Tibial artery (tissue), 4 donors: ENCODE measurements around the gene PITHD1.
"Not testable (repeated sequence)": the region's sequence is repeated elsewhere in the genome, so short reads cannot be mapped to it uniquely, and the experiment has no call there.

Source experiments
- DNase-seq, 2 donors: peaks; one replicate each; pipeline ENCODE4 v3.0.0-alpha.2; 2019
- H3K27ac ChIP-seq, 2 donors: fragments of 200-600 bp; sonication (generic) in 1 of 2; 1 replicate in 1 of 2; 2 replicates in 1 of 2; pipeline ENCODE4 v1.5.1; 2018 to 2019; ENCODE audit warnings: mild to moderate bottlenecking in 1 of 2
- H3K27me3 ChIP-seq, 2 donors: fragments of 200-600 bp; sonication (generic) in 1 of 2; one replicate each; pipeline versions ENCODE4 v1.5.1 to v1.6.0; 2016 to 2019
- H3K36me3 ChIP-seq, 3 donors: fragments of 200-600 bp; sonication (generic) in 2 of 3; one replicate each; pipeline ENCODE4 v1.5.1; 2016 to 2019; ENCODE audit warnings: mild to moderate bottlenecking in 2 of 3
- H3K4me1 ChIP-seq, 4 donors: fragments of 200-600 bp; sonication (generic) in 2 of 4; 1 replicate in 3 of 4; 2 replicates in 1 of 4; pipeline ENCODE4 v1.5.1; 2016 to 2019
- H3K4me3 ChIP-seq, 2 donors: fragments of 200-600 bp; sonication (generic) in 1 of 2; 1 replicate in 1 of 2; 2 replicates in 1 of 2; pipeline ENCODE4 v1.5.1; 2018 to 2019; ENCODE audit warnings: mild to moderate bottlenecking in 2 of 2
- H3K9me3 ChIP-seq, 3 donors: fragments of 200-600 bp; sonication (generic) in 1 of 3; one replicate each; pipeline ENCODE4 v1.5.1; 2016 to 2019
- CTCF ChIP-seq, 2 experiments: fragments of 200-600 bp in 1 of 2; fragments of 450-650 bp in 1 of 2; IDR thresholded peaks; one replicate each; pipeline ENCODE4 v1.5.1; 2017 to 2019; ENCODE audit warnings: antibody characterized with exemption in 2 of 2, mild to moderate bottlenecking in 1 of 2, moderate library complexity in 1 of 2
- intact Hi-C: fragments of 100-400 bp; cut with DNase I; formaldehyde crosslinking; loops from one replicate; pipeline ENCODE4 v1.15.0; 2023; ENCODE audit warnings: low total_unique reads

The PITHD1 gene

GRCh38 chr1:23791516-23792047 lies 13.4 kb downstream of the PITHD1 start:
- DNase-seq: no peak
- H3K36me3 ChIP-seq: peaks cover 9 to 62% (median 41%) of the 10 kb centered on the region in 3 donors
- intact Hi-C loops: no loop called here

GRCh38 chr1:23792151-23792945 lies 14.1 kb downstream of the PITHD1 start:
- peak overlapping the region; percentile 78 to 82 for H3K4me3 ChIP-seq
- peaks cover 0 to 32% (median 28%) of the 10 kb centered on the region in 4 donors for H3K4me1 ChIP-seq
- no peaks in the 10 kb centered on the region for H3K9me3 ChIP-seq
- no peaks in the 10 kb centered on the region for H3K27me3 ChIP-seq
- DNase-seq: no peak
- H3K36me3 ChIP-seq: peaks cover 2 to 61% (median 34%) of the 10 kb centered on the region in 3 donors
- no peak for TF ChIP-seq CTCF (IDR thresholded peaks at IDR 0.05)
- intact Hi-C loops: no loop called here
- H3K27ac ChIP-seq: peak overlapping the region; percentile 78 to 84

More at GRCh38 chr1:23791516-23792047, 13.4 kb downstream of the PITHD1 start:
- H3K9me3 ChIP-seq: no peaks in the 10 kb centered on the region
- no peaks in the 10 kb centered on the region for H3K27me3 ChIP-seq
- H3K27ac ChIP-seq: peak overlapping the region; percentile 78 to 84
- no peak for TF ChIP-seq CTCF (IDR thresholded peaks at IDR 0.05)
- H3K4me3 ChIP-seq: peak overlapping the region; percentile 78 to 82
- peaks cover 0 to 32% (median 28%) of the 10 kb centered on the region in 4 donors for H3K4me1 ChIP-seq

GRCh38 chr1:23793018-23793781 lies 15.0 kb downstream of the PITHD1 start:
- H3K27ac ChIP-seq: no peak overlapping the region
- no peak overlapping the region for H3K4me3 ChIP-seq
- TF ChIP-seq CTCF (IDR thresholded peaks at IDR 0.05): no peak
- H3K36me3 ChIP-seq: peaks cover 0 to 61% (median 29%) of the 10 kb centered on the region in 3 donors
- H3K27me3 ChIP-seq: no peaks in the 10 kb centered on the region
- H3K4me1 ChIP-seq: peaks cover 0 to 32% (median 28%) of the 10 kb centered on the region in 4 donors
- intact Hi-C loops: no loop called here
- DNase-seq: no peak
- no peaks in the 10 kb centered on the region for H3K9me3 ChIP-seq

GRCh38 chr1:23793861-23794731 lies 15.9 kb downstream of the PITHD1 start:
- H3K27me3 ChIP-seq: no peaks in the 10 kb centered on the region
- peaks cover 0 to 59% (median 29%) of the 10 kb centered on the region in 3 donors for H3K36me3 ChIP-seq
- intact Hi-C loops: no loop called here
- no peak for TF ChIP-seq CTCF (IDR thresholded peaks at IDR 0.05)
- DNase-seq: no peak
- H3K4me3 ChIP-seq: no peak overlapping the region
- no peaks in the 10 kb centered on the region for H3K9me3 ChIP-seq
- H3K27ac ChIP-seq: no peak overlapping the region
- H3K4me1 ChIP-seq: peaks cover 0 to 41% (median 31%) of the 10 kb centered on the region in 4 donors

GRCh38 chr1:23794732-23795182 lies 16.5 kb downstream of the PITHD1 start:
- H3K27ac ChIP-seq, H3K27me3 ChIP-seq, intact Hi-C loops, H3K9me3 ChIP-seq, H3K4me3 ChIP-seq, DNase-seq: not testable (repeated sequence)
- Histone ChIP-seq H3K4me1 (peaks cover 0 to 48% (median 36%) of the 10 kb centered on the region in 4 donors), H3K36me3 (peaks cover 0 to 59% (median 29%) of the 10 kb centered on the region in 3 donors)
